K562 (cell line): ENCODE data around the gene UHMK1. TPM values are rescaled to one million over a fixed set of nuclear protein-coding genes. Genes with fewer than 3 reads are reported as not detected.
A peak's percentile ranks its signal among the peaks of the same experiment; 100 is the strongest.

Experiments
- ARHGAP35 ChIP-seq: fragments of 450-650 bp; IDR thresholded peaks from 2 replicates; pipeline ENCODE4 v1.6.1; 2018; ENCODE audit not compliant: partially characterized antibody
- FOS ChIP-seq: IDR thresholded peaks from 3 replicates; pipeline ENCODE4 v1.6.1; 2011; ENCODE audit not compliant: insufficient read length; ENCODE audit errors: extremely low read depth
- HMG20A ChIP-seq: fragments of 450-650 bp; formaldehyde crosslinking; conservative IDR thresholded peaks from 2 replicates; pipeline ENCODE4 v1.4.0; 2020; ENCODE audit warnings: mild to moderate bottlenecking, mixed read lengths
- HNRNPL ChIP-seq: fragments of 200-400 bp; formaldehyde crosslinking; IDR thresholded peaks from 2 replicates; pipeline ENCODE4 v1.6.1; 2017; ENCODE audit warnings: low read depth, mild to moderate bottlenecking, low read length
- NCOA1 ChIP-seq: fragments of 450-650 bp; IDR thresholded peaks from 2 replicates; pipeline ENCODE4 v1.6.1; 2016; ENCODE audit warnings: low read depth
- NELFE ChIP-seq: IDR thresholded peaks from 2 replicates; pipeline ENCODE4 v1.6.1; 2011; ENCODE audit warnings: mild to moderate bottlenecking; ENCODE audit not compliant: insufficient read depth, insufficient read length
- POLR2H ChIP-seq: IDR thresholded peaks from 2 replicates; pipeline ENCODE4 v1.6.1; 2016; ENCODE audit warnings: missing genetic modification characterization, low read depth, mild to moderate bottlenecking, control low read depth, missing compliant biosample characterization, moderate library complexity
- PYGO2 ChIP-seq: fragments of 450-650 bp; IDR thresholded peaks from 2 replicates; pipeline ENCODE4 v1.6.1; 2016; ENCODE audit warnings: mild to moderate bottlenecking, missing genetic modification characterization, moderate library complexity, missing compliant biosample characterization
- RBM25 ChIP-seq: fragments of 200-400 bp; formaldehyde crosslinking; IDR thresholded peaks from 2 replicates; pipeline ENCODE4 v1.6.1; 2018; ENCODE audit warnings: low read length, low read depth, moderate library complexity; ENCODE audit not compliant: severe bottlenecking
- RCOR1 ChIP-seq, 2 experiments: IDR thresholded peaks; 2 replicates each; pipeline ENCODE4 v1.6.1; 2012; ENCODE audit warnings: low read depth in 2 of 2, low read length in 2 of 2, borderline replicate concordance in 1 of 2, improper control_type of control experiment in 1 of 2
- SNIP1 ChIP-seq: fragments of 450-650 bp; IDR thresholded peaks from 2 replicates; pipeline ENCODE4 v1.7.1; 2017; ENCODE audit warnings: low read depth, mild to moderate bottlenecking
- TCF3 ChIP-seq: sonication (generic); formaldehyde crosslinking; IDR thresholded peaks from 2 replicates; pipeline ENCODE4 v1.4.0; 2020; ENCODE audit warnings: mild to moderate bottlenecking, missing genetic modification reagents
- TCF7 ChIP-seq: sonication (generic); IDR thresholded peaks from 2 replicates; pipeline ENCODE4 v1.6.1; 2016; ENCODE audit warnings: antibody characterized with exemption, borderline replicate concordance
- ZNF282 ChIP-seq: sonication (generic); formaldehyde crosslinking; IDR thresholded peaks from 2 replicates; pipeline ENCODE4 v1.8.1; 2023; ENCODE audit warnings: missing genetic modification reagents
- ZNF398 ChIP-seq: fragments of 250-450 bp; sonication (Bioruptor Pico); IDR thresholded peaks from 2 replicates; pipeline ENCODE4 v1.8.0; 2021; ENCODE audit warnings: moderate library complexity, mild to moderate bottlenecking, inconsistent platforms
- polyA plus RNA-seq, 8 experiments: library from polyadenylated mRNA; depleted of rRNA in 4 of 8; stranded (reverse) in 5 of 8; unstranded in 3 of 8; fragments of >200 nt; fragmentation: Nextera tagmentation in 2 of 8; fragmentation: Illumina TruSeq in 1 of 8; extraction: Ambion mirVana in 2 of 8; extraction: Trizol in 1 of 8; gene quantifications; 2 replicates each; pipeline versions ENCODE4 v1.2.1 to v1.2.3, GENCODE V29; 2011 to 2014; ENCODE audit warnings: inconsistent platforms in 1 of 8, missing spikeins in 1 of 8
- total RNA-seq, 7 experiments: library from RNA; depleted of rRNA in 6 of 7; stranded (reverse); fragments of >200 nt in 6 of 7; fragmentation: Illumina TruSeq in 2 of 7; extraction: Trizol in 2 of 7; gene quantifications; 2 replicates each; pipeline versions ENCODE4 v1.2.1 to v1.2.3, GENCODE V29; 2011 to 2021; ENCODE audit warnings: low replicate concordance in 1 of 7
- TF ChIP-seq, protein P1 (sequence below): fragments of 200-400 bp; formaldehyde crosslinking; IDR thresholded peaks from 2 replicates; pipeline ENCODE4 v1.6.1; 2017; ENCODE audit warnings: mild to moderate bottlenecking, low read depth, low read length, moderate library complexity

Gene UHMK1
- total and polyA plus RNA-seq, 9 of the 15 experiments (the other 6 are each of a cell fraction or from before 2014, with no cell fraction given) = 13.1 to 72.4 (median 38.3) TPM

DNA sequence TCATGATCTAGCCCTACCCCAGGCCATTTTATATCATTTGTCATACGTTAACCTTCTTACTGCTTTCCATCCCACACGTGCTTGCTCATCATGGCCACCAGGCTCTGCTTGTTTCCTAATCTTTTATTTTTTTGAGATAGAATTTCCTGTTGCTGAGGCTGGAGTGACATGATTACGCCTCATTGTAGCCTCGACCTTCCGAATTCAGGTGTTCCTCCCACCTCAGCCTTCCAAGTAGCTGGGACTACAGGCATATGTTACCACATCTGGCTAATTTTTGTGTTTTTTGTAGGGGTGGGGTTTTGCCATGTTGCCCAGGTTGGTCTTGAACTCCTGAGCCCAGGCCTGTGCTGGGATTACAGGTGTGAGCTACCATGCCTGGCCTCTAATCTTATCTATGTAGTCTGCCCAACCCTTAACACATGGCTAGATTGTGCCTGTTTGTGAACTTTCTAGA, 67.2 kb downstream of the UHMK1 start (continued):
- TF ChIP-seq, protein P1, sequence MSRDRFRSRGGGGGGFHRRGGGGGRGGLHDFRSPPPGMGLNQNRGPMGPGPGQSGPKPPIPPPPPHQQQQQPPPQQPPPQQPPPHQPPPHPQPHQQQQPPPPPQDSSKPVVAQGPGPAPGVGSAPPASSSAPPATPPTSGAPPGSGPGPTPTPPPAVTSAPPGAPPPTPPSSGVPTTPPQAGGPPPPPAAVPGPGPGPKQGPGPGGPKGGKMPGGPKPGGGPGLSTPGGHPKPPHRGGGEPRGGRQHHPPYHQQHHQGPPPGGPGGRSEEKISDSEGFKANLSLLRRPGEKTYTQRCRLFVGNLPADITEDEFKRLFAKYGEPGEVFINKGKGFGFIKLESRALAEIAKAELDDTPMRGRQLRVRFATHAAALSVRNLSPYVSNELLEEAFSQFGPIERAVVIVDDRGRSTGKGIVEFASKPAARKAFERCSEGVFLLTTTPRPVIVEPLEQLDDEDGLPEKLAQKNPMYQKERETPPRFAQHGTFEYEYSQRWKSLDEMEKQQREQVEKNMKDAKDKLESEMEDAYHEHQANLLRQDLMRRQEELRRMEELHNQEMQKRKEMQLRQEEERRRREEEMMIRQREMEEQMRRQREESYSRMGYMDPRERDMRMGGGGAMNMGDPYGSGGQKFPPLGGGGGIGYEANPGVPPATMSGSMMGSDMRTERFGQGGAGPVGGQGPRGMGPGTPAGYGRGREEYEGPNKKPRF = no peak
- TF ChIP-seq FOS (no peak), POLR2H (tag) (no peak), TCF7 (no peak), SNIP1 (no peak), PYGO2 (tag) (no peak), NCOA1 (no peak), RBM25 (no peak), RCOR1 (IDR thresholded peaks at IDR 0.05; ENCODE audit: borderline replicate concordance in 1 of 2, low read depth in 2 of 2, low read length in 2 of 2) (no peak), ARHGAP35 (no peak), HMG20A (CRISPR knock-in tag) (no peak), TCF3 (0 out of 2 replicates have a peak, but pooled peaks have one; percentile 14), ZNF398 (CRISPR knock-in tag) (no peak), HNRNPL (no peak), ZNF282 (no peak), NELFE (no peak)
